Progenitor cell of endocrine pancreas (in vitro differentiated cells): ENCODE measurements around the gene CSNK1A1. TPM values are rescaled to one million over a fixed set of nuclear protein-coding genes. Genes with fewer than 3 reads are reported as not detected.
A peak's percentile ranks its signal among the peaks of the same experiment; 100 is the strongest.

Source experiments
- DNase-seq: peaks from one replicate; pipeline ENCODE4 v3.0.0; 2021; ENCODE audit warnings: low spot score; ENCODE audit not compliant: unreplicated experiment
- H3K27ac Mint-ChIP-seq: 2 replicates; pipeline ENCODE4 v1.8.0; 2021; ENCODE audit warnings: mild to moderate bottlenecking, moderate library complexity, mixed read lengths
- H3K27me3 Mint-ChIP-seq: 2 replicates; pipeline ENCODE4 v1.8.0; 2021; ENCODE audit warnings: mixed read lengths
- H3K36me3 Mint-ChIP-seq: 2 replicates; pipeline ENCODE4 v1.8.0; 2022; ENCODE audit warnings: mixed read lengths; ENCODE audit not compliant: insufficient read depth
- H3K4me1 Mint-ChIP-seq: 2 replicates; pipeline ENCODE4 v1.8.0; 2021; ENCODE audit warnings: low read depth, mixed read lengths
- H3K4me3 Mint-ChIP-seq: 2 replicates; pipeline ENCODE4 v1.8.0; 2021; ENCODE audit warnings: low read depth, mild to moderate bottlenecking, moderate library complexity, mixed read lengths
- H3K9me3 Mint-ChIP-seq: 2 replicates; pipeline ENCODE4 v1.8.0; 2021; ENCODE audit warnings: low read depth, mixed read lengths
- CTCF ChIP-seq: fragments of 200-600 bp; sonication (generic); IDR thresholded peaks from one replicate; pipeline ENCODE4 v1.5.0; 2021; ENCODE audit warnings: antibody characterized with exemption, mild to moderate bottlenecking; ENCODE audit not compliant: unreplicated experiment
- total RNA-seq: library from RNA; stranded (reverse); gene quantifications from 2 replicates; pipeline ENCODE4 v1.2.1, GENCODE V29; 2021

The CSNK1A1 gene
- total RNA-seq, 1 donor from 2014 or later, result 213 TPM

- no peak overlapping the region for H3K27ac Mint-ChIP-seq
- no peak for DNase-seq
- no peak overlapping the region for H3K4me3 Mint-ChIP-seq
- peaks cover 28% of the 10 kb centered on the region for H3K4me1 Mint-ChIP-seq
- no peaks in the 10 kb centered on the region for H3K9me3 Mint-ChIP-seq
- no peaks in the 10 kb centered on the region for H3K27me3 Mint-ChIP-seq
- peaks cover 8% of the 10 kb centered on the region for H3K36me3 Mint-ChIP-seq
- no peak for TF ChIP-seq CTCF
Observed at GRCh38 chr5:149529463-149529862, 21.8 kb downstream of the CSNK1A1 start.

- peak overlapping the region; percentile 36 for H3K27ac Mint-ChIP-seq
- DNase-seq, result no peak
- no peak for TF ChIP-seq CTCF
- no peak overlapping the region for H3K4me3 Mint-ChIP-seq
- H3K4me1 Mint-ChIP-seq, result peaks cover 28% of the 10 kb centered on the region
- no peaks in the 10 kb centered on the region for H3K27me3 Mint-ChIP-seq
- no peaks in the 10 kb centered on the region for H3K9me3 Mint-ChIP-seq
- H3K36me3 Mint-ChIP-seq, result peaks cover 9% of the 10 kb centered on the region
Observed at GRCh38 chr5:149528281-149529060, 22.8 kb downstream of the CSNK1A1 start.

- no peak for TF ChIP-seq CTCF
- no peak for DNase-seq
- no peaks in the 10 kb centered on the region for H3K9me3 Mint-ChIP-seq
- no peak overlapping the region for H3K4me3 Mint-ChIP-seq
- peak overlapping the region; percentile 76 for H3K27ac Mint-ChIP-seq
- H3K4me1 Mint-ChIP-seq, result peaks cover 29% of the 10 kb centered on the region
- H3K36me3 Mint-ChIP-seq, result peaks cover 8% of the 10 kb centered on the region
- H3K27me3 Mint-ChIP-seq, result no peaks in the 10 kb centered on the region
Observed at GRCh38 chr5:149526845-149527590, 24.2 kb downstream of the CSNK1A1 start.

- Mint-ChIP-seq H3K27ac (peak overlapping the region; percentile 4), H3K9me3 (no peaks in the 10 kb centered on the region), H3K27me3 (no peaks in the 10 kb centered on the region), H3K36me3 (peaks cover 16% of the 10 kb centered on the region), H3K4me3 (no peak overlapping the region), H3K4me1 (peaks cover 35% of the 10 kb centered on the region)
- no peak for TF ChIP-seq CTCF
- DNase-seq, result no peak
Observed at GRCh38 chr5:149521739-149522685, 29.2 kb downstream of the CSNK1A1 start.

GRCh38 chr5:149519601-149520000 is 31.6 kb downstream of the CSNK1A1 start:
- Mint-ChIP-seq H3K27me3 (no peaks in the 10 kb centered on the region), H3K4me1 (peaks cover 31% of the 10 kb centered on the region), H3K9me3 (no peaks in the 10 kb centered on the region), H3K27ac (peak overlapping the region; percentile 50), H3K4me3 (peak overlapping the region; percentile 1), H3K36me3 (peaks cover 17% of the 10 kb centered on the region)
- no peak for TF ChIP-seq CTCF
- DNase-seq, result no peak
